Neuronal stem cell (in vitro differentiated cells): ENCODE results near the gene SKIL.
A peak's percentile ranks its signal among the peaks of the same experiment; 100 is the strongest.

Source experiments
- DNase-seq: peaks from one replicate; pipeline ENCODE4 v3.0.0-alpha.2; 2013; ENCODE audit warnings: low spot score
- H2AFZ ChIP-seq: one replicate; pipeline ENCODE4 v1.6.1; 2013; ENCODE audit warnings: mild to moderate bottlenecking, low read length, inconsistent platforms
- H2AK5ac ChIP-seq: 2 replicates; pipeline ENCODE4 v1.6.1; 2013; ENCODE audit warnings: low read depth, mild to moderate bottlenecking, inconsistent platforms, low read length, moderate library complexity, mixed read lengths
- H2BK120ac ChIP-seq: 2 replicates; pipeline ENCODE4 v1.6.1; 2013; ENCODE audit warnings: low read depth, mild to moderate bottlenecking, inconsistent platforms, low read length, moderate library complexity, mixed read lengths
- H2BK12ac ChIP-seq: one replicate; pipeline ENCODE4 v1.6.1; 2013; ENCODE audit warnings: low read length, inconsistent platforms
- H2BK15ac ChIP-seq: 2 replicates; pipeline ENCODE4 v1.6.1; 2013; ENCODE audit warnings: mild to moderate bottlenecking, low read length, inconsistent platforms, mixed read lengths
- H2BK5ac ChIP-seq: one replicate; pipeline ENCODE4 v1.6.1; 2013; ENCODE audit warnings: inconsistent platforms, mild to moderate bottlenecking, low read length, moderate library complexity
- H3K14ac ChIP-seq: one replicate; pipeline ENCODE4 v1.6.1; 2013; ENCODE audit warnings: low read length, inconsistent platforms
- H3K18ac ChIP-seq: 2 replicates; pipeline ENCODE4 v1.6.1; 2013; ENCODE audit warnings: low read length, inconsistent platforms
- H3K23ac ChIP-seq: 2 replicates; pipeline ENCODE4 v1.6.1; 2013; ENCODE audit warnings: low read depth, mild to moderate bottlenecking, mixed read lengths, low read length, inconsistent platforms; ENCODE audit not compliant: poor library complexity
- H3K27ac ChIP-seq: replicated peaks from 3 replicates; pipeline ENCODE4 v1.5.1; 2013; ENCODE audit warnings: low read length, inconsistent platforms
- H3K27me3 ChIP-seq, 3 experiments: 2 replicates each; pipeline ENCODE4 v1.6.1; 2013; ENCODE audit warnings: low read length in 3 of 3, mild to moderate bottlenecking in 2 of 3, inconsistent platforms in 1 of 3, low read depth in 1 of 3, mixed read lengths in 1 of 3, moderate library complexity in 1 of 3; ENCODE audit not compliant: control insufficient read depth in 3 of 3, insufficient read depth in 3 of 3
- H3K36me3 ChIP-seq, 2 donors: replicated peaks in 1 of 2; 2 replicates each; pipeline ENCODE4 v1.6.1; 2013; ENCODE audit warnings: low read length in 2 of 2; ENCODE audit not compliant: control insufficient read depth in 2 of 2, insufficient read depth in 2 of 2
- H3K4ac ChIP-seq: 2 replicates; pipeline ENCODE4 v1.6.1; 2013; ENCODE audit warnings: inconsistent platforms, mild to moderate bottlenecking, low read length, moderate library complexity
- H3K4me1 ChIP-seq, 2 donors: 1 replicate in 1 of 2; 2 replicates in 1 of 2; pipeline ENCODE4 v1.6.1; 2013; ENCODE audit warnings: low read length in 2 of 2, low read depth in 1 of 2; ENCODE audit not compliant: control insufficient read depth in 2 of 2, insufficient read depth in 1 of 2
- H3K4me2 ChIP-seq: one replicate; pipeline ENCODE4 v1.6.1; 2013; ENCODE audit warnings: mild to moderate bottlenecking, low read length, inconsistent platforms; ENCODE audit not compliant: insufficient read depth, poor library complexity, severe bottlenecking
- H3K4me3 ChIP-seq, 2 donors: 2 replicates each; pipeline ENCODE4 v1.5.1; 2013; ENCODE audit warnings: low read length in 2 of 2, mild to moderate bottlenecking in 2 of 2, inconsistent platforms in 1 of 2, moderate library complexity in 1 of 2
- H3K79me1 ChIP-seq: one replicate; pipeline ENCODE4 v1.6.1; 2013; ENCODE audit warnings: low read depth, mild to moderate bottlenecking, inconsistent platforms, low read length, moderate library complexity
- H3K9ac ChIP-seq: one replicate; pipeline ENCODE4 v1.6.1; 2013; ENCODE audit warnings: mild to moderate bottlenecking, low read depth, low read length, inconsistent platforms; ENCODE audit not compliant: poor library complexity
- H3K9me3 ChIP-seq, 2 donors: replicated peaks in 1 of 2; 2 replicates each; pipeline versions ENCODE3 to v1.6.1; 2013; ENCODE audit warnings: low read length in 2 of 2, mild to moderate bottlenecking in 2 of 2, inconsistent platforms in 1 of 2, low read depth in 1 of 2, mixed read lengths in 1 of 2, moderate library complexity in 1 of 2; ENCODE audit not compliant: control insufficient read depth in 2 of 2, insufficient read depth in 1 of 2
- H4K8ac ChIP-seq: one replicate; pipeline ENCODE4 v1.6.1; 2013; ENCODE audit warnings: low read depth, mild to moderate bottlenecking, inconsistent platforms, low read length, moderate library complexity
- H4K91ac ChIP-seq: one replicate; pipeline ENCODE4 v1.6.1; 2013; ENCODE audit warnings: low read length, low read depth, mild to moderate bottlenecking, inconsistent platforms; ENCODE audit not compliant: poor library complexity
- WGBS, 2 donors: extraction: QIAGEN DNeasy Blood & Tissue Kit; methylation state at CpG; one replicate each; pipeline ENCODE4 v1.1.7; 2013; ENCODE audit warnings: missing lambda C conversion rate in 2 of 2, mixed read lengths in 1 of 2; ENCODE audit not compliant: insufficient read length in 2 of 2, insufficient replicate concordance in 1 of 2; ENCODE audit errors: extremely low coverage in 2 of 2; 5-methylcytosine and 5-hydroxymethylcytosine counted together

Gene SKIL

GRCh38 chr3:170344971-170345370, 12.5 kb upstream of the SKIL start:
- H2BK12ac ChIP-seq: no peak overlapping the region
- no peak overlapping the region for H3K27ac ChIP-seq
- H3K9ac ChIP-seq: no peak overlapping the region
- H3K36me3 ChIP-seq: no peaks in the 10 kb centered on the region
- peak overlapping the region; percentile 31 for H2AFZ ChIP-seq
- H2AK5ac ChIP-seq: no peak overlapping the region
- no peak overlapping the region for H3K14ac ChIP-seq
- H2BK15ac ChIP-seq: no peak overlapping the region
- no peak overlapping the region for H2BK120ac ChIP-seq
- H3K27me3 ChIP-seq: no peaks in the 10 kb centered on the region
- no peak overlapping the region for H3K18ac ChIP-seq
- H3K79me1 ChIP-seq: no peaks in the 10 kb centered on the region
- H2BK5ac ChIP-seq: no peak overlapping the region
- H3K4me2 ChIP-seq: no peak overlapping the region
- no peak overlapping the region for H4K91ac ChIP-seq
- H3K4me3 ChIP-seq: no peak overlapping the region
- H4K8ac ChIP-seq: no peak overlapping the region
- no peaks in the 10 kb centered on the region for H3K4me1 ChIP-seq
- no peak overlapping the region for H3K23ac ChIP-seq
- DNase-seq: no peak
- H3K4ac ChIP-seq: no peak overlapping the region
- H3K9me3 ChIP-seq: no peaks in the 10 kb centered on the region
- WGBS, 2 donors: no CpG with 5 or more reads among the region's 4 CpGs

GRCh38 chr3:170346481-170347392, 10.8 kb upstream of the SKIL start:
- Histone ChIP-seq H2BK12ac (no peak overlapping the region), H3K27ac (no peak overlapping the region), H2BK15ac (no peak overlapping the region), H4K8ac (no peak overlapping the region), H2BK5ac (no peak overlapping the region), H3K14ac (no peak overlapping the region), H3K18ac (no peak overlapping the region), H3K9ac (no peak overlapping the region), H3K4me3 (no peak overlapping the region), H2AK5ac (no peak overlapping the region), H3K4me2 (no peak overlapping the region), H3K4me1 (no peaks in the 10 kb centered on the region), H2AFZ (no peak overlapping the region), H3K23ac (no peak overlapping the region), H3K9me3 (no peaks in the 10 kb centered on the region), H3K4ac (no peak overlapping the region), H2BK120ac (no peak overlapping the region), H3K36me3 (no peaks in the 10 kb centered on the region), H3K27me3 (peaks cover 0 to 2% (median 0%) of the 10 kb centered on the region in 3 experiments), H4K91ac (no peak overlapping the region), H3K79me1 (no peaks in the 10 kb centered on the region)
- DNase-seq: no peak
- no CpG with 5 or more reads among the region's 12 CpGs for WGBS, 2 donors

GRCh38 chr3:170350515-170351413, 6.8 kb upstream of the SKIL start:
- Histone ChIP-seq H3K9me3 (no peaks in the 10 kb centered on the region), H3K14ac (no peak overlapping the region), H2BK5ac (no peak overlapping the region), H3K27me3 (peaks cover 0 to 4% (median 0%) of the 10 kb centered on the region in 3 experiments), H2BK12ac (no peak overlapping the region), H2BK15ac (no peak overlapping the region), H2AK5ac (no peak overlapping the region), H3K4me2 (no peak overlapping the region), H3K4me3 (no peak overlapping the region), H3K79me1 (no peaks in the 10 kb centered on the region), H3K18ac (no peak overlapping the region), H3K23ac (no peak overlapping the region), H3K27ac (no peak overlapping the region), H4K91ac (no peak overlapping the region), H3K36me3 (no peaks in the 10 kb centered on the region), H3K9ac (no peak overlapping the region), H2BK120ac (no peak overlapping the region), H3K4ac (no peak overlapping the region), H2AFZ (peak overlapping the region; percentile 31), H3K4me1 (peaks cover 3 to 14% of the 10 kb centered on the region in 2 donors), H4K8ac (no peak overlapping the region)
- WGBS, 2 donors: no CpG with 5 or more reads among the region's 8 CpGs
- DNase-seq: no peak

- WGBS, 2 donors: no CpG with 5 or more reads among the region's 7 CpGs
- Histone ChIP-seq H3K14ac (no peak overlapping the region), H3K4me3 (no peak overlapping the region), H2AFZ (no peak overlapping the region), H3K9me3 (no peaks in the 10 kb centered on the region), H3K4ac (no peak overlapping the region), H3K18ac (no peak overlapping the region), H2BK12ac (no peak overlapping the region), H2BK5ac (no peak overlapping the region), H4K8ac (no peak overlapping the region), H2BK120ac (no peak overlapping the region), H3K79me1 (no peaks in the 10 kb centered on the region), H3K4me1 (peaks cover 7 to 16% of the 10 kb centered on the region in 2 donors), H2BK15ac (no peak overlapping the region), H2AK5ac (no peak overlapping the region), H4K91ac (no peak overlapping the region), H3K27ac (no peak overlapping the region), H3K23ac (no peak overlapping the region), H3K27me3 (peaks cover 0 to 4% (median 0%) of the 10 kb centered on the region in 3 experiments), H3K4me2 (no peak overlapping the region), H3K9ac (no peak overlapping the region), H3K36me3 (no peaks in the 10 kb centered on the region)
- no peak for DNase-seq
These were observed 4.6 kb upstream of the SKIL start for GRCh38 chr3:170352936-170353335.
